OCI-LY3 (cell line): ENCODE data around the gene CACNA2D3.

Source experiments
- H2AFZ ChIP-seq: fragments of 200-600, 300-600 bp; shearing (Covaris generic); 2 replicates; pipeline ENCODE4 v1.6.0; 2014; ENCODE audit warnings: antibody characterized with exemption, low read depth, low read length
- H3K27ac ChIP-seq: fragments of 200-600, 300-600 bp; sonication (generic); 2 replicates; pipeline ENCODE4 v1.5.1; 2014; ENCODE audit warnings: mild to moderate bottlenecking, low read length, moderate library complexity, mixed read lengths
- H3K27me3 ChIP-seq: fragments of 200-600, 300-600 bp; sonication (generic); 2 replicates; pipeline ENCODE4 v1.6.1; 2014; ENCODE audit warnings: low read depth, low read length, mixed read lengths
- H3K36me3 ChIP-seq: fragments of 200-600, 300-600 bp; sonication (generic); replicated peaks from 2 replicates; pipeline ENCODE3; 2014; ENCODE audit warnings: low read depth, low read length, mixed read lengths
- H3K4me1 ChIP-seq: fragments of 300-600, 200-600 bp; sonication (generic); 2 replicates; pipeline ENCODE4 v1.6.1; 2014; ENCODE audit warnings: low read length, mixed read lengths
- H3K4me2 ChIP-seq: fragments of 200-600, 300-600 bp; sonication (generic); 2 replicates; pipeline ENCODE4 v1.6.1; 2014; ENCODE audit warnings: low read length, mixed read lengths
- H3K4me3 ChIP-seq: fragments of 300-600, 200-600 bp; sonication (generic); 2 replicates; pipeline ENCODE4 v1.5.1; 2014; ENCODE audit warnings: antibody characterized with exemption, mild to moderate bottlenecking, low read length, moderate library complexity
- H3K79me2 ChIP-seq: fragments of 300-600, 200-600 bp; shearing (Covaris generic); 2 replicates; pipeline ENCODE4 v1.6.1; 2014; ENCODE audit warnings: mild to moderate bottlenecking, low read length, mixed read lengths
- H3K9ac ChIP-seq: fragments of 300-600, 200-600 bp; shearing (Covaris generic); 2 replicates; pipeline ENCODE4 v1.6.0; 2014; ENCODE audit warnings: mild to moderate bottlenecking, low read length, moderate library complexity
- H3K9me3 ChIP-seq: fragments of 200-600, 300-600 bp; shearing (Covaris generic); 2 replicates; pipeline ENCODE4 v1.6.1; 2014; ENCODE audit warnings: low read length, mixed read lengths; ENCODE audit not compliant: insufficient read depth
- H4K20me1 ChIP-seq: fragments of 200-600, 300-600 bp; sonication (generic); 2 replicates; pipeline ENCODE4 v1.6.1; 2016; ENCODE audit warnings: low read length, mixed read lengths; ENCODE audit not compliant: insufficient read depth
- CTCF ChIP-seq: fragments of 200-600, 300-600 bp; sonication (generic); IDR thresholded peaks from 2 replicates; pipeline ENCODE4 v1.5.1; 2014; ENCODE audit warnings: antibody characterized with exemption, low read length, low read depth
- EZH2phosphoT487 ChIP-seq: fragments of 200-600 bp; shearing (Covaris generic); IDR thresholded peaks from 2 replicates; pipeline ENCODE4 v1.6.1; 2018; ENCODE audit warnings: antibody characterized with exemption, mixed run types, low read depth

The CACNA2D3 gene

GRCh38 chr3:54819946-54820345 lies 697.6 kb downstream of the CACNA2D3 start:
- Histone ChIP-seq H3K27me3 (no peaks in the 10 kb centered on the region), H3K36me3 (no peaks in the 10 kb centered on the region), H3K4me2 (no peak overlapping the region), H3K27ac (no peak overlapping the region), H3K4me3 (no peak overlapping the region), H3K9me3 (no peaks in the 10 kb centered on the region), H3K79me2 (no peaks in the 10 kb centered on the region), H2AFZ (no peak overlapping the region), H3K4me1 (no peaks in the 10 kb centered on the region), H4K20me1 (no peaks in the 10 kb centered on the region), H3K9ac (no peak overlapping the region)
- TF ChIP-seq EZH2phosphoT487, result no peak
- no peak for TF ChIP-seq CTCF

GRCh38 chr3:54822206-54822605 lies 699.9 kb downstream of the CACNA2D3 start:
- H3K9ac ChIP-seq, result no peak overlapping the region
- no peaks in the 10 kb centered on the region for H3K36me3 ChIP-seq
- H3K79me2 ChIP-seq, result no peaks in the 10 kb centered on the region
- no peaks in the 10 kb centered on the region for H3K4me1 ChIP-seq
- no peak overlapping the region for H2AFZ ChIP-seq
- H3K4me3 ChIP-seq, result no peak overlapping the region
- no peaks in the 10 kb centered on the region for H3K27me3 ChIP-seq
- H4K20me1 ChIP-seq, result no peaks in the 10 kb centered on the region
- H3K27ac ChIP-seq, result no peak overlapping the region
- H3K9me3 ChIP-seq, result no peaks in the 10 kb centered on the region
- H3K4me2 ChIP-seq, result no peak overlapping the region
- TF ChIP-seq CTCF (no peak), EZH2phosphoT487 (no peak)

GRCh38 chr3:54826251-54826691 lies 703.9 kb downstream of the CACNA2D3 start:
- no peak overlapping the region for H3K9ac ChIP-seq
- H3K4me1 ChIP-seq, result no peaks in the 10 kb centered on the region
- H2AFZ ChIP-seq, result no peak overlapping the region
- H3K4me3 ChIP-seq, result no peak overlapping the region
- no peak overlapping the region for H3K4me2 ChIP-seq
- H3K9me3 ChIP-seq, result no peaks in the 10 kb centered on the region
- no peak for TF ChIP-seq EZH2phosphoT487
- TF ChIP-seq CTCF, result no peak
- no peaks in the 10 kb centered on the region; the same call in 1 of the 2 replicates for H3K27me3 ChIP-seq
- no peaks in the 10 kb centered on the region for H3K79me2 ChIP-seq
- H3K36me3 ChIP-seq, result no peaks in the 10 kb centered on the region
- no peaks in the 10 kb centered on the region for H4K20me1 ChIP-seq
- no peak overlapping the region for H3K27ac ChIP-seq

GRCh38 chr3:54827056-54827687 lies 704.8 kb downstream of the CACNA2D3 start:
- Histone ChIP-seq H3K27ac (no peak overlapping the region), H3K27me3 (no peaks in the 10 kb centered on the region; the same call in 1 of the 2 replicates), H4K20me1 (no peaks in the 10 kb centered on the region), H3K36me3 (no peaks in the 10 kb centered on the region), H3K4me1 (no peaks in the 10 kb centered on the region), H3K9me3 (no peaks in the 10 kb centered on the region), H3K4me3 (no peak overlapping the region), H3K4me2 (no peak overlapping the region), H3K9ac (no peak overlapping the region), H3K79me2 (no peaks in the 10 kb centered on the region), H2AFZ (no peak overlapping the region)
- TF ChIP-seq CTCF (no peak), EZH2phosphoT487 (no peak)
